Measurements from ENCODE around the gene ZNF770. TPM values are rescaled to one million over a fixed set of nuclear protein-coding genes. Genes with fewer than 3 reads are reported as not detected.

The ZNF770 gene
- total and polyA plus RNA-seq, 12 donors = 8.7 to 52.7 (median 39.0) TPM

- H3K4me3 ChIP-seq = no peak overlapping the region
- no peak overlapping the region for H3K27ac ChIP-seq
- TF ChIP-seq, protein P1, sequence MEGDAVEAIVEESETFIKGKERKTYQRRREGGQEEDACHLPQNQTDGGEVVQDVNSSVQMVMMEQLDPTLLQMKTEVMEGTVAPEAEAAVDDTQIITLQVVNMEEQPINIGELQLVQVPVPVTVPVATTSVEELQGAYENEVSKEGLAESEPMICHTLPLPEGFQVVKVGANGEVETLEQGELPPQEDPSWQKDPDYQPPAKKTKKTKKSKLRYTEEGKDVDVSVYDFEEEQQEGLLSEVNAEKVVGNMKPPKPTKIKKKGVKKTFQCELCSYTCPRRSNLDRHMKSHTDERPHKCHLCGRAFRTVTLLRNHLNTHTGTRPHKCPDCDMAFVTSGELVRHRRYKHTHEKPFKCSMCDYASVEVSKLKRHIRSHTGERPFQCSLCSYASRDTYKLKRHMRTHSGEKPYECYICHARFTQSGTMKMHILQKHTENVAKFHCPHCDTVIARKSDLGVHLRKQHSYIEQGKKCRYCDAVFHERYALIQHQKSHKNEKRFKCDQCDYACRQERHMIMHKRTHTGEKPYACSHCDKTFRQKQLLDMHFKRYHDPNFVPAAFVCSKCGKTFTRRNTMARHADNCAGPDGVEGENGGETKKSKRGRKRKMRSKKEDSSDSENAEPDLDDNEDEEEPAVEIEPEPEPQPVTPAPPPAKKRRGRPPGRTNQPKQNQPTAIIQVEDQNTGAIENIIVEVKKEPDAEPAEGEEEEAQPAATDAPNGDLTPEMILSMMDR (IDR thresholded peaks at IDR 0.05) = no peak
- no peak for DNase-seq
- ATAC-seq = no peak
- intact Hi-C loops (cut with DNase I) = no loop called here
- 95 to 96% methylated on average over 6 of the region's 6 CpGs for WGBS, 2 donors
- no peaks in the 10 kb centered on the region for H3K27me3 ChIP-seq
- no peaks in the 10 kb centered on the region for H3K36me3 ChIP-seq
- H3K4me1 ChIP-seq = peaks cover 0 to 7% (median 0%) of the 10 kb centered on the region in 9 donors
- no peaks in the 10 kb centered on the region for H3K9me3 ChIP-seq
Observed at GRCh38 chr15:35020974-35021373, 32.9 kb upstream of the ZNF770 start.

DNA sequence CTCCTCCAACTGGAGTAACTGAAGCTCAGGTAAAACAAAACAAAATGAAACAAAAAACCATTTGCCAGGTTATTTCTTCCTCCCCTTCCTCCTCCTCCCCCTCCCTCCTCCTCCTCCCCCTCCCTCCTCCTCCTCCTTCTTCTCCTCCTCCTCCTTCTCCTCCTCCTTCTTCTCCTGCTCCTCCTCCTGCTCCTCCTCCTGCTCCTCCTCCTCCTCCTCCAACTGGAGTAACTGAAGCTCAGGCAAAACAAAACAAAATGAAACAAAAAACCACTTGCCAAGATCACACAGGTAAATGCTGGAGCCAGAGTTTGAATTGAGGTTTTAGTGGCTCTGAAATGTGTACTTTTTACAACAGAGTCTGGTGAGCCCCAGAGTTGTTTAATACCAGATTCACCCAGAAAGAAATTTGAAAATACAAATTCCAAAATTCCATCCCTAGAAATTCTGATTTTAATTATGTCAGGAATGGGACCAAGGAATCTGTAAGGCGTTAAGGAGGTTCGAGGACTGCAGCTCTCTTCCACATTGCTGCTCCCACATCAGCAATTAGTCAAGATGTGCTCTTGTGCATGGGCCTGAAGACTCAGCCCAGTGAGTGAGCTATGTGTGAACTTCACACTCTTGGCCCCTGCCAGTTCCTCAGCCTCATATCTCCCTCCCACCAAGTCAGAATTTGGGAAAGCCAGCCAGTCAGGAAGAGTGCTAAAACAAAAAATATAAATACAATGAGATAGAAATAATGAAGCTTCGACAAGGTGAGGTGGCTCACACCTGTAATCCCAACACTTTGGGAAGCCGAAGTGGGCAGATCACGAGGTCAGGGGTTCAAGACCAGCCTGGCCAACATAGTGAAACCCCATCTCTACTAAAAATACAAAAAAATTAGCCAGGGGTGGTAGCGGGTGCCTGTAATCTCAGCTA, 31.6 kb upstream of the ZNF770 start:
- Histone ChIP-seq H3K9me3 (no peaks in the 10 kb centered on the region), H3K27ac (peak overlapping the region in 1 of 10 donors; percentile 10), H3K4me1 (peaks cover 0 to 7% (median 0%) of the 10 kb centered on the region in 9 donors), H3K27me3 (no peaks in the 10 kb centered on the region), H3K4me3 (no peak overlapping the region), H3K36me3 (no peaks in the 10 kb centered on the region)
- TF ChIP-seq, protein P1 (IDR thresholded peaks at IDR 0.05) = no peak
- WGBS, 2 donors = 70 to 77% methylated on average over 6 of the region's 6 CpGs
- no peak for DNase-seq
- no peak for ATAC-seq
- intact Hi-C loops (cut with DNase I) = no loop called here

- Histone ChIP-seq H3K36me3 (no peaks in the 10 kb centered on the region), H3K4me1 (no peaks in the 10 kb centered on the region), H3K27me3 (no peaks in the 10 kb centered on the region), H3K9me3 (no peaks in the 10 kb centered on the region), H3K27ac (no peak overlapping the region), H3K4me3 (no peak overlapping the region)
- ATAC-seq = no peak
- TF ChIP-seq, protein P1 (IDR thresholded peaks at IDR 0.05) = no peak
- DNase-seq = no peak
- intact Hi-C loops (cut with DNase I) = no loop called here
Observed at GRCh38 chr15:35014241-35014640, 26.2 kb upstream of the ZNF770 start.

DNA sequence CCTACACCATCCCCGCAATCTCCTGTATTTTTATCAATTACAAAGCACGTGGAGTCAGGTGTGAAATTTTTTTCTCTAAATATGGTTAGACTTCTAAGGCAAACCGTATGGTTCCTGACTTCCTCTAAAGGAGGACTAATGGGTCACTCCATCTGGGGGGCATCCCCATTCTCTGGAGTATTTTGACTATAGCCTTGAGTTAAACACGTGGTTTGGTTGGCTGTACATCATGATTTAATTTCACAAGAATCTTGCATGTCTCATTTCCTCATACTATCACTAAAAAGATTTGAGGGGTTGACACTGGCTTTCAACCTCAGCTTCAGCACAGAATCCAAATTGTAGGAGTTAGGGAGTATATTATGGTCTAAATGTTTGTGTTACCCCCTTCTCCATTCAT, 25.3 kb upstream of the ZNF770 start:
- H3K9me3 ChIP-seq = no peaks in the 10 kb centered on the region
- no peaks in the 10 kb centered on the region for H3K36me3 ChIP-seq
- no peak for DNase-seq
- no peak for ATAC-seq
- intact Hi-C loops (cut with DNase I) = no loop called here
- H3K27ac ChIP-seq = no peak overlapping the region
- no peaks in the 10 kb centered on the region for H3K4me1 ChIP-seq
- H3K4me3 ChIP-seq = no peak overlapping the region
- TF ChIP-seq, protein P1 (IDR thresholded peaks at IDR 0.05) = no peak
- WGBS, 2 donors = 62 to 65% methylated on average over 4 of the region's 4 CpGs
- no peaks in the 10 kb centered on the region for H3K27me3 ChIP-seq

Data from heart right ventricle (tissue), 16 donors.